ENCODE results near the gene RXYLT1. TPM values are rescaled to one million over a fixed set of nuclear protein-coding genes. Genes with fewer than 3 reads are reported as not detected.

The RXYLT1 gene
- total and polyA plus RNA-seq, 2 donors: 15.7 TPM

- Histone ChIP-seq H3K9me3 (ENCODE audit: control insufficient read depth in 2 of 2, insufficient read depth in 1 of 2, low read length in 1 of 2) (no peaks in the 10 kb centered on the region), H3K27ac (ENCODE audit: low read depth in 1 of 2, low read length in 1 of 2) (no peak overlapping the region), H3K4me1 (ENCODE audit: control insufficient read depth in 2 of 2, insufficient read depth in 2 of 2, low read length in 2 of 2) (no peaks in the 10 kb centered on the region), H3K36me3 (ENCODE audit: control insufficient read depth in 2 of 2, insufficient read depth in 2 of 2, low read length in 1 of 2) (no peaks in the 10 kb centered on the region), H3K27me3 (ENCODE audit: control insufficient read depth in 2 of 2, insufficient read depth in 1 of 2, low read length in 1 of 2) (no peaks in the 10 kb centered on the region), H3K4me3 (ENCODE audit: low read length in 2 of 2) (no peak overlapping the region)
- no peak for DNase-seq (ENCODE audit: low read depth in 6 of 9, low spot score in 9 of 9)
- 96% methylated on average over 3 of the region's 3 CpGs for WGBS
These were observed 75.6 kb downstream of the RXYLT1 start for GRCh38 chr12:63855299-63855698.

GRCh38 chr12:63857771-63858670 lies 78.3 kb downstream of the RXYLT1 start:
- no peak for DNase-seq (ENCODE audit: low read depth in 6 of 9, low spot score in 9 of 9)
- Histone ChIP-seq H3K27me3 (ENCODE audit: control insufficient read depth in 2 of 2, insufficient read depth in 1 of 2, low read length in 1 of 2) (no peaks in the 10 kb centered on the region), H3K9me3 (ENCODE audit: control insufficient read depth in 2 of 2, insufficient read depth in 1 of 2, low read length in 1 of 2) (no peaks in the 10 kb centered on the region), H3K4me1 (ENCODE audit: control insufficient read depth in 2 of 2, insufficient read depth in 2 of 2, low read length in 2 of 2) (no peaks in the 10 kb centered on the region), H3K27ac (ENCODE audit: low read depth in 1 of 2, low read length in 1 of 2) (no peak overlapping the region), H3K4me3 (ENCODE audit: low read length in 2 of 2) (no peak overlapping the region), H3K36me3 (ENCODE audit: control insufficient read depth in 2 of 2, insufficient read depth in 2 of 2, low read length in 1 of 2) (no peaks in the 10 kb centered on the region)
- 93% methylated on average over 6 of the region's 6 CpGs for WGBS

Other genes starting within 250 kb of the RXYLT1 start
- gene DPY19L2, start 111.4 kb upstream of the RXYLT1 start, total RNA-seq: 2.5 TPM
- gene DPY19L2, start 111.4 kb upstream of the RXYLT1 start, polyA plus RNA-seq: 20.7 TPM
- 1.3 TPM for gene SRGAP1, start 64.8 kb downstream of the RXYLT1 start, total RNA-seq
- gene SRGAP1, start 64.8 kb downstream of the RXYLT1 start, polyA plus RNA-seq: 0.82 TPM